KMS-11 (cell line): ENCODE results near the gene PLCB2.

Experiments
- H2AFZ ChIP-seq: fragments of 200-600 bp; sonication (generic); 2 replicates; pipeline ENCODE4 v1.6.1; 2016; ENCODE audit warnings: antibody characterized with exemption, mixed run types, low read depth
- H3K27ac ChIP-seq: fragments of 200-600 bp; sonication (generic); 2 replicates; pipeline ENCODE4 v1.6.1; 2016; ENCODE audit warnings: mild to moderate bottlenecking, mixed run types
- H3K27me3 ChIP-seq: fragments of 200-600 bp; sonication (generic); 2 replicates; pipeline ENCODE4 v1.6.1; 2017; ENCODE audit warnings: mild to moderate bottlenecking, low read depth, mixed run types, moderate library complexity; ENCODE audit not compliant: insufficient read depth
- H3K36me3 ChIP-seq: fragments of 200-600 bp; sonication (generic); 2 replicates; pipeline ENCODE4 v1.6.1; 2017; ENCODE audit warnings: mild to moderate bottlenecking, mixed run types; ENCODE audit not compliant: insufficient read depth
- H3K4me1 ChIP-seq: fragments of 200-600 bp; sonication (generic); 2 replicates; pipeline ENCODE4 v1.6.1; 2016; ENCODE audit warnings: mild to moderate bottlenecking, low read depth, mixed run types; ENCODE audit not compliant: poor library complexity, severe bottlenecking
- H3K4me2 ChIP-seq: fragments of 200-600 bp; sonication (generic); 2 replicates; pipeline ENCODE4 v1.7.0; 2016; ENCODE audit warnings: mild to moderate bottlenecking, mixed run types
- H3K4me3 ChIP-seq: fragments of 200-600 bp; sonication (generic); IDR thresholded peaks from 2 replicates; pipeline ENCODE4 v1.6.1; 2017; ENCODE audit warnings: low read depth, low read length, mixed read lengths; ENCODE audit not compliant: insufficient read depth
- H3K79me2 ChIP-seq: fragments of 200-600 bp; sonication (generic); 2 replicates; pipeline ENCODE4 v1.6.1; 2016; ENCODE audit warnings: low read depth, mixed run types; ENCODE audit not compliant: insufficient read depth
- H3K9ac ChIP-seq: fragments of 200-600 bp; sonication (generic); 2 replicates; pipeline ENCODE4 v1.6.1; 2016; ENCODE audit warnings: mild to moderate bottlenecking, mixed run types
- H4K20me1 ChIP-seq: fragments of 200-600 bp; sonication (generic); 2 replicates; pipeline ENCODE4 v1.6.1; 2016; ENCODE audit warnings: mild to moderate bottlenecking, mixed run types; ENCODE audit not compliant: insufficient read depth
- CTCF ChIP-seq: fragments of 200-600 bp; sonication (generic); conservative IDR thresholded peaks from 2 replicates; pipeline ENCODE4 v1.6.1; 2017; ENCODE audit warnings: low read depth, mild to moderate bottlenecking, antibody characterized with exemption, low read length, moderate library complexity, mixed read lengths

The PLCB2 gene

GRCh38 chr15:40316931-40317330 lies 9.2 kb upstream of the PLCB2 start:
- no peak overlapping the region for H2AFZ ChIP-seq
- no peak overlapping the region for H3K4me2 ChIP-seq
- H3K79me2 ChIP-seq, result no peaks in the 10 kb centered on the region
- peaks cover 7% of the 10 kb centered on the region for H3K4me1 ChIP-seq
- H3K27me3 ChIP-seq, result no peaks in the 10 kb centered on the region
- H3K9ac ChIP-seq, result no peak overlapping the region
- no peak overlapping the region for H3K27ac ChIP-seq
- no peaks in the 10 kb centered on the region for H3K36me3 ChIP-seq
- no peak overlapping the region for H3K4me3 ChIP-seq
- no peak for TF ChIP-seq CTCF
- no peaks in the 10 kb centered on the region for H4K20me1 ChIP-seq

DNA sequence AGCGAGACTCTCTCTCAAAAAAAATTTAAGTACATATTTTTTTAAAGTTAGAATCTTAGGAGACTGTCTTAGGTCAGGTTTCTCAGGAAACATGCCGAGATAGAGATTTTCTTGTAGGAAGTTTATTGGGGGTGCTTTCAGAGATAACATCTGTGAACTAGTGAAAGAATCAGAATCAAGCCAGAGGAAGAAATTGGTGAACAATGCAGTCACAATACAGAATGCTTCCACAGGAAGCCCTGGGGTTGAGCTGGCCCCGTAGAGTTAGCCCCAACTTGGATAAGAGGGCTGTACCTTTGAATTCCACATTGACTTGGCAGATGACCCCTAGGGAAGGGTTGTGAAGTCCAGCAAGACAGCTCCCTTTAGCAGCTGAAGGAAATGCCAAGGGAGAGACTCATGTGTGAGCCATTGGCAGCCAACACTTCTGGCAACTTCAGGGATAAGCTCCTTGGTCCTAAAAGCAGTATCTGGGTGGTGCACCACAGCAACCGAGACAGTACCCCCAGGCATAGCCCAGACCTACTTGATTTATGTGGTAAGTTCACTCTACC lies 7.1 kb upstream of the PLCB2 start:
- Histone ChIP-seq H3K4me2 (no peak overlapping the region), H2AFZ (no peak overlapping the region), H3K4me1 (no peaks in the 10 kb centered on the region), H3K9ac (no peak overlapping the region), H3K36me3 (no peaks in the 10 kb centered on the region), H3K4me3 (no peak overlapping the region), H3K27ac (no peak overlapping the region), H3K27me3 (no peaks in the 10 kb centered on the region), H4K20me1 (no peaks in the 10 kb centered on the region), H3K79me2 (no peaks in the 10 kb centered on the region)
- TF ChIP-seq CTCF, result no peak

GRCh38 chr15:40313531-40314398 lies 6.0 kb upstream of the PLCB2 start:
- no peaks in the 10 kb centered on the region for H4K20me1 ChIP-seq
- H3K9ac ChIP-seq, result no peak overlapping the region
- no peak for TF ChIP-seq CTCF
- no peak overlapping the region for H2AFZ ChIP-seq
- no peak overlapping the region for H3K4me3 ChIP-seq
- no peaks in the 10 kb centered on the region for H3K36me3 ChIP-seq
- no peak overlapping the region for H3K4me2 ChIP-seq
- H3K27me3 ChIP-seq, result no peaks in the 10 kb centered on the region
- no peak overlapping the region for H3K27ac ChIP-seq
- no peaks in the 10 kb centered on the region for H3K79me2 ChIP-seq
- H3K4me1 ChIP-seq, result no peaks in the 10 kb centered on the region

DNA sequence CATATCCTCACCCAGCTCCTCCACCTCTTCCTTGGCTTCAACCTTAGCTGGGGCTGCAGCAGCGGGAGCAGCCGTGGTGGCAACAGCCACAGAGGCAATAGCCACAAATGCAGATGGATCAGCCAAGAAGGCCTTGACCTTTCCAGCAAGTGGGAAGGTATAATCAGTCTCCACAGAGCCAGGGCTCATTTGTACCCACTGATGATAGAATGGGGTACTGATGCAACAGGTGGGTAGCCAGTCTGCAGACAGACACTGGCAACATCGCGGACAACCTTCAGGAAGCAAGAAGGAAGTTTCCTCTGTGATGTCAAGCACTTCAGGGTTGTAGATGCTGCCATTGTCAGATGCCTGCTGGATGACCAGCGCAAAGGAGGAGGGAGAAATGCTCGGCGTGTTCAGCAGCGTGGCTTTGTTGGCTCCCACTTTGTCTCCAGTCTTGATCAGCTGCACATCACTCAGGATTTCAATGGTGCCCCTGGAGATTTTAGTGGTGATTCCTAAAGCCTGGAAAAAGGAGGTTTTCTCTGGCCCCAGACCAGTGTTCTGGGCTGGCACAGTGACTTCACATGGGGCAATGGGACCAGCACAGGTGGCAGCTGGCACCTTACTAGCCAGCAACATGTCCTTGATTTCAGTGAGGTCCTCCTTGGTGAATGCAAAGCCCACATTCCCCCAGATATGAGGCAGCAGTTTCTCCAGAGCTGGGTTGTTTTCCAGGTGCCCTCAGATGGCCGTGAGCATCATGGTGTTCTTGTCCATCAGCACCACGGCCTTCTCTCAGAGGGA lies 4.8 kb upstream of the PLCB2 start:
- Histone ChIP-seq H3K4me3 (no peak overlapping the region), H3K4me1 (no peaks in the 10 kb centered on the region), H2AFZ (no peak overlapping the region), H3K27me3 (no peaks in the 10 kb centered on the region), H3K27ac (no peak overlapping the region), H3K36me3 (no peaks in the 10 kb centered on the region), H3K79me2 (no peaks in the 10 kb centered on the region), H4K20me1 (no peaks in the 10 kb centered on the region), H3K9ac (no peak overlapping the region), H3K4me2 (no peak overlapping the region)
- TF ChIP-seq CTCF, result no peak
